Large intestine (tissue), 3 donors: ENCODE results near the gene SH2B3. TPM values are rescaled to one million over a fixed set of nuclear protein-coding genes. Genes with fewer than 3 reads are reported as not detected.
A peak's percentile ranks its signal among the peaks of the same experiment; 100 is the strongest.
"Not testable (repeated sequence)": the region's sequence is repeated elsewhere in the genome, so short reads cannot be mapped to it uniquely, and the experiment has no call there.

Source experiments
- DNase-seq, 2 donors: peaks; one replicate each; pipeline versions ENCODE4 v3.0.0 to v3.0.0-alpha.2; 2013
- H3K27ac ChIP-seq: one replicate; pipeline ENCODE4 v1.5.1; 2013; ENCODE audit warnings: low read length
- H3K27me3 ChIP-seq: 2 replicates; pipeline ENCODE4 v1.6.1; 2013; ENCODE audit warnings: low read length; ENCODE audit not compliant: control insufficient read depth, insufficient read depth
- H3K36me3 ChIP-seq: 2 replicates; pipeline ENCODE4 v1.6.1; 2013; ENCODE audit warnings: low read length; ENCODE audit not compliant: control insufficient read depth, insufficient read depth
- H3K4me1 ChIP-seq: one replicate; pipeline ENCODE4 v1.6.1; 2013; ENCODE audit warnings: low read length; ENCODE audit not compliant: control insufficient read depth, insufficient read depth
- H3K4me3 ChIP-seq: one replicate; pipeline ENCODE4 v1.5.1; 2013; ENCODE audit warnings: low read length
- H3K9me3 ChIP-seq: one replicate; pipeline ENCODE4 v1.6.1; 2013; ENCODE audit warnings: mild to moderate bottlenecking, low read depth, low read length, moderate library complexity; ENCODE audit not compliant: control insufficient read depth
- WGBS: methylation state at CpG from one replicate; pipeline ENCODE4 v1.1.5; 2013; ENCODE audit warnings: low lambda C conversion rate; ENCODE audit not compliant: insufficient coverage; 5-methylcytosine and 5-hydroxymethylcytosine counted together
- polyA plus RNA-seq: library from polyadenylated mRNA; unstranded; fragments of 120-200 nt; gene quantifications from one replicate; pipeline ENCODE4 v1.2.1, GENCODE V29; 2013

Gene SH2B3
- polyA plus RNA-seq, 1 donor, result 10.8 TPM

DNA sequence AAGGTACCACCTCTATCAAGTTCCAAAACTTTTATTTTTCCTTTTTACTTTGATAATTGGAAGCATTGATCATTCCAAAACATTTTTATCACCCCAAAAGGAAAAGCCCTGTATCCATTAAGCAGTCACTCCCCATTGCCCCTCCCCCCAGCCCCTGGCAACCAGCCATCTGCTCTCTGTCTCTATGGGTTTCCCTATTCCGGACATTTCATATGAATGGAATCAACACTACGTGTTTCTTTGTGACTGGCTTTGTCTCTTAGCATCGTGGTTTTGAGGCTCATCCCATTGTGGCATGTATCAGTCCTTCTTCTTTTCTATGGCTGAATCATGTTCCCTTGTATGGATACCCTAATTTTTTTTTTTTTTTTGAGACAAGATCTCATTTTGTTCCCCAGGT lies 18.8 kb upstream of the SH2B3 start:
- WGBS, result no CpG with 5 or more reads among the region's 3 CpGs
- Histone ChIP-seq H3K36me3 (no peaks in the 10 kb centered on the region), H3K27me3 (no peaks in the 10 kb centered on the region), H3K9me3 (no peaks in the 10 kb centered on the region), H3K4me1 (no peaks in the 10 kb centered on the region), H3K27ac (no peak overlapping the region), H3K4me3 (no peak overlapping the region)
- DNase-seq, result no peak

GRCh38 chr12:111387747-111388323 lies 17.9 kb upstream of the SH2B3 start:
- H3K27me3 ChIP-seq, result no peaks in the 10 kb centered on the region
- H3K36me3 ChIP-seq, result no peaks in the 10 kb centered on the region
- H3K27ac ChIP-seq, result no peak overlapping the region
- WGBS, result 67% methylated on average over 2 of the region's 9 CpGs
- no peak overlapping the region for H3K4me3 ChIP-seq
- H3K4me1 ChIP-seq, result no peaks in the 10 kb centered on the region
- H3K9me3 ChIP-seq, result no peaks in the 10 kb centered on the region
- no peak for DNase-seq

GRCh38 chr12:111389635-111390034 lies 16.1 kb upstream of the SH2B3 start:
- Histone ChIP-seq H3K4me1 (peaks cover 2% of the 10 kb centered on the region), H3K9me3 (no peaks in the 10 kb centered on the region), H3K27ac (no peak overlapping the region), H3K36me3 (no peaks in the 10 kb centered on the region), H3K4me3 (no peak overlapping the region), H3K27me3 (no peaks in the 10 kb centered on the region)
- WGBS, result no CpG with 5 or more reads among the region's 7 CpGs
- DNase-seq, result no peak

- no peak for DNase-seq
- Histone ChIP-seq H3K4me3 (no peak overlapping the region), H3K4me1 (peaks cover 2% of the 10 kb centered on the region), H3K36me3 (no peaks in the 10 kb centered on the region), H3K9me3 (no peaks in the 10 kb centered on the region), H3K27me3 (no peaks in the 10 kb centered on the region), H3K27ac (no peak overlapping the region)
- no CpG with 5 or more reads among the region's 9 CpGs for WGBS
These were observed 14.8 kb upstream of the SH2B3 start for GRCh38 chr12:111390910-111391309.

- Histone ChIP-seq H3K36me3 (no peaks in the 10 kb centered on the region), H3K4me3 (no peak overlapping the region), H3K9me3 (no peaks in the 10 kb centered on the region), H3K27ac (no peak overlapping the region), H3K4me1 (peaks cover 2% of the 10 kb centered on the region), H3K27me3 (no peaks in the 10 kb centered on the region)
- WGBS, result no CpG with 5 or more reads among the region's 8 CpGs
- no peak for DNase-seq
These were observed 11.9 kb upstream of the SH2B3 start for GRCh38 chr12:111393700-111394300.

- WGBS, result no CpG with 5 or more reads among the region's 8 CpGs
- no peaks in the 10 kb centered on the region for H3K27me3 ChIP-seq
- H3K9me3 ChIP-seq, result no peaks in the 10 kb centered on the region
- H3K4me1 ChIP-seq, result peaks cover 2% of the 10 kb centered on the region
- H3K27ac ChIP-seq, result no peak overlapping the region
- DNase-seq, result no peak
- no peaks in the 10 kb centered on the region for H3K36me3 ChIP-seq
- H3K4me3 ChIP-seq, result no peak overlapping the region
These were observed 11.2 kb upstream of the SH2B3 start for GRCh38 chr12:111394480-111394879.

DNA sequence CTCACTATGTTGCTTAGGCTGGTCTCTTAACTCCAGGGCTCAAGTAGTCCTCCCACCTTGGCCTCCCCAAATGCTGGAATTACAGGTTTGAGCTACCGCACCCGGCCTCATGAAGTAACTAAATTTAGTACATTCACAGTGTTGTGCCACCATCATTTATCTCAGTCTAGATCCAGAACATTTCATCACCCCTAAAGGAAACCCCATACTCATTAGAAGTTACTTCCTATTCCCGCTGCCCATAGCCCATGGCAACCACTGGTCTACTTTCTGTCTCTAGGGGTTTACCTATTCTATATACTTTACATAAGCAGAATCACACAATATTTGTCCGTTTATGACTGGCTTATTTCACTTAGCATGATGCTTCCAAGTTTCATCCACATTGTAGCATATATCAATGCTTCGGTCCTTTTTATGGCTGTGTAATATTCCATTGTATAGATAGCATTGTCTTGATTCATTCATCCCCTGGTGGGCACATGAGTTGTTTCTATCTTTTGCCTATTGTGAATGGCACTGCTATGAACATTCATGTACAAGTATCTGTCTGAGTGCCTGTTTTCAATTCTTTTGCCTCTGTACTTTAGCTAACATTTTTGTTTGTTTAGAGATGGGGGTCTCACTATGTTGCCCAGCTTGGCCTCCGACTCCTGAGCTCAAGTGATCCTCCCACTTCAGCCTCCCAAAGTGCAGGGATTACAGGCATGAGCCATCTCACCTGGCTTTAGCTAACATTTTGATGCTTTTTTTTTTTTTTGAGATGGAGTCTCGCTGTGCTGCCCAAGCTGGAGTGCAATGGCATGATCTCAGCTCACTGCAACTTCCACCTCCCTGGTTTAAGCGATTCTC lies 10.2 kb upstream of the SH2B3 start:
- H3K36me3 ChIP-seq, result no peaks in the 10 kb centered on the region
- H3K27ac ChIP-seq, result no peak overlapping the region
- H3K4me1 ChIP-seq, result peaks cover 2% of the 10 kb centered on the region
- WGBS, result 93% methylated on average over 3 of the region's 8 CpGs
- DNase-seq, result no peak
- H3K4me3 ChIP-seq, result no peak overlapping the region
- H3K27me3 ChIP-seq, result no peaks in the 10 kb centered on the region
- H3K9me3 ChIP-seq, result no peaks in the 10 kb centered on the region

- not testable (repeated sequence) for H3K9me3 ChIP-seq, DNase-seq, H3K36me3 ChIP-seq, H3K27ac ChIP-seq, H3K4me1 ChIP-seq, H3K27me3 ChIP-seq, H3K4me3 ChIP-seq
- WGBS, result no CpG with 5 or more reads among the region's 7 CpGs
These were observed 9.5 kb upstream of the SH2B3 start for GRCh38 chr12:111396271-111396670.

- H3K27ac ChIP-seq, result no peak overlapping the region
- no peaks in the 10 kb centered on the region for H3K27me3 ChIP-seq
- peak; percentile 81 to 85 for DNase-seq
- no peaks in the 10 kb centered on the region for H3K36me3 ChIP-seq
- WGBS, result no CpG with 5 or more reads among the region's 34 CpGs
- no peak overlapping the region for H3K4me3 ChIP-seq
- H3K9me3 ChIP-seq, result no peaks in the 10 kb centered on the region
- H3K4me1 ChIP-seq, result peaks cover 2% of the 10 kb centered on the region
These were observed 8.8 kb upstream of the SH2B3 start for GRCh38 chr12:111396726-111397445.

- Histone ChIP-seq H3K4me1 (peaks cover 2% of the 10 kb centered on the region), H3K9me3 (no peaks in the 10 kb centered on the region), H3K27ac (no peak overlapping the region), H3K4me3 (no peak overlapping the region), H3K36me3 (no peaks in the 10 kb centered on the region), H3K27me3 (no peaks in the 10 kb centered on the region)
- no CpG with 5 or more reads among the region's 4 CpGs for WGBS
- no peak for DNase-seq
These were observed 7.2 kb upstream of the SH2B3 start for GRCh38 chr12:111398530-111398929.
